AG10803 (cell line): ENCODE measurements around the gene EBF4.

Experiments
- DNase-seq: peaks from one replicate; pipeline ENCODE4 v3.0.0; 2010; ENCODE audit warnings: low read depth
- H3K4me3 ChIP-seq: 2 replicates; pipeline ENCODE4 v1.5.1; 2011; ENCODE audit warnings: mild to moderate bottlenecking, low read length, control low read depth
- TF ChIP-seq, protein P1 (sequence below): conservative IDR thresholded peaks from 2 replicates; pipeline ENCODE4 v1.5.1; 2011; ENCODE audit warnings: mild to moderate bottlenecking, low read length, control low read depth, inconsistent platforms

Gene EBF4

DNA sequence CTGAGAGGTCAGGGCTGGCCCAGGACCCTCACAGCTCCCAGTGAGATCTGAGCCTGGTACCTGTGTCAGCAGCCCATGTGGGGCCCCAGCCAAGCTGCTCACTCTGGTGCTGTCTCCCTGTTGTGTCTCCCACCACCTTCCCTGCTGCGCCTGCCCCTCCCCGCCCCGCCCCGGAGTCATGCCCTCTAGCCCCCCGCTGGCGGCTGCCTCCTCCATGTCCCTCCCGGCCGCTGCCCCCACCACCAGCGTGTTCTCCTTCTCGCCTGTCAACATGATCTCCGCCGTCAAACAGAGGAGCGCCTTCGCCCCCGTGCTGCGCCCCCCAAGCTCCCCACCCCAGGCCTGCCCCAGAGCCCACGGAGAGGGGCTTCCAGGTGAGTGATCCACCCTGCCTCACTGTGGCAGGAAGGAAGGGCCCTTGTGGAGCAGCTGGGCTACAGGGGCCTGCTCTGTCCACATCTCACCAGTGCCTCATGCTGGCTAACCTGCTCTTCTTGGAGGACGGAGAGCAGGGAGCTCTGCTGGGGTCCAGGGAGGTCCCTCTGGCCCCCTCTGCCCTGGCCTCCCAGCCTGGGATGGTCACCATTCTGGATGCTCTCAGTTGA is 63.0 kb downstream of the EBF4 start:
- no peak for DNase-seq
- no peak overlapping the region for H3K4me3 ChIP-seq
- TF ChIP-seq, protein P1, sequence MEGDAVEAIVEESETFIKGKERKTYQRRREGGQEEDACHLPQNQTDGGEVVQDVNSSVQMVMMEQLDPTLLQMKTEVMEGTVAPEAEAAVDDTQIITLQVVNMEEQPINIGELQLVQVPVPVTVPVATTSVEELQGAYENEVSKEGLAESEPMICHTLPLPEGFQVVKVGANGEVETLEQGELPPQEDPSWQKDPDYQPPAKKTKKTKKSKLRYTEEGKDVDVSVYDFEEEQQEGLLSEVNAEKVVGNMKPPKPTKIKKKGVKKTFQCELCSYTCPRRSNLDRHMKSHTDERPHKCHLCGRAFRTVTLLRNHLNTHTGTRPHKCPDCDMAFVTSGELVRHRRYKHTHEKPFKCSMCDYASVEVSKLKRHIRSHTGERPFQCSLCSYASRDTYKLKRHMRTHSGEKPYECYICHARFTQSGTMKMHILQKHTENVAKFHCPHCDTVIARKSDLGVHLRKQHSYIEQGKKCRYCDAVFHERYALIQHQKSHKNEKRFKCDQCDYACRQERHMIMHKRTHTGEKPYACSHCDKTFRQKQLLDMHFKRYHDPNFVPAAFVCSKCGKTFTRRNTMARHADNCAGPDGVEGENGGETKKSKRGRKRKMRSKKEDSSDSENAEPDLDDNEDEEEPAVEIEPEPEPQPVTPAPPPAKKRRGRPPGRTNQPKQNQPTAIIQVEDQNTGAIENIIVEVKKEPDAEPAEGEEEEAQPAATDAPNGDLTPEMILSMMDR, result no peak

DNA sequence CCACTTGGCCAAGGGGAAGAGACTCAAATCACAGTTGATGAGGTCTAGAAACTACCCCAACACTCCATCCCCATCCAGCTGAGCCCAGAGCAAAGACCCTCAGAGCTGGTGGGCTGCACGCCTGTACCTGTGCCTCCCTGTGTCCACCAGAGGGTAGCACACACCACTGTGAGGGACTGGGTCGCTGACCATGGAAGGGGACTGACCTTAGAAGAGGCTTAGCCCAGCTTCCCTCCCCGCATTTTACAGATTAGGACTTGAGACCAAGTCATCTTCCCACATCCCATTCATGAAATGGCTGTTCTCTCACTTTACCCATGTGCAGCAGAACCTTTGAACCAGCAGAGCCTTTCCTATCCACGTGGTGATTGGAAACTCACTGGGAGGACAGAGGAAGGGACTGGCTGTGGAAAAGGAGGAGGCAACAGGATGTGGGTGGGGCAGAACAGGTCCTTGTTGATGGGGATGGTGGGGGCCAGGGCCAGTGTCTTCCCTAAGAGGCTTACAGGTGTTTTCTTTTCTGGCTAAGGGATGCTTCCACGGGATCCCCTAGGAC is 63.6 kb downstream of the EBF4 start:
- peak; percentile 35 for DNase-seq
- H3K4me3 ChIP-seq, result no peak overlapping the region
- TF ChIP-seq, protein P1, result peak; percentile 87

DNA sequence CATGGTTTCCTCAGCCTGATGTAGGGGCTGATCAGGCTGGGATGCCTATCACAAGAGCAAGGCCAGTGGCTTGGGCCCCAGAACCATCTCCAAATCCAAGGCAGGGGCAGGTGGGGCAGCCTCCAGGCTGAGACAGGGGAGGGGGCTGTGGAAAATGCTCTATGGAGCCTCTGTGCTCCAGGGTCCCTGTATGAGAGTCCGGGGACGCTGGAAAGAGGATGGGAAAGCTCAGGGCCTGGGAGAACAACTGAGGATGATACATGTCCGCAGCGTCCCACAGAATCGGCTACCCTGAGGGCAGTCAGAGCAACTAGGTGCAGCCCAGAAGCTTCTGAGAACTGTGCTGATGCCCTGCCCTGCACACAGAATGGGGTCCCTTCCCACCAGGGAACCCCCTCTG is 64.4 kb downstream of the EBF4 start:
- TF ChIP-seq, protein P1, result no peak
- no peak for DNase-seq
- H3K4me3 ChIP-seq, result no peak overlapping the region

DNA sequence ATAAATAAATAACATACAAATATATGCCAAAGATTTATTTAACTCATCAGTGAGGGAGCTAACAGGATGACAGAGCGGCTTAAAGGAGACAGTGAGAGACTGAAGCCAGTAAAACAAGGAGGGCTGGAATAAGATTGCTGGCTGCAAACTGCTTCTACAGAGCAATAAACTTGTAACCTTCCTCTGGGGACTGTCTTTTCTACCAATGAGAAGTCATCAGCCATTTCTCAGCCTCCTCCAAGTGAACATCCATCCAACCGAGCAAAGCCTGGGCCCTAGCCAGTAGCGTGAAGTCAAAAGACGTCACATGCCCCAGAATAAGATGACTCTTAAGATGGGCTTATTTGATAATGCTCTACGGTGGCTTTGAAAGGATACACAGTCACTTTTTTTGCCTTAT is 65.4 kb downstream of the EBF4 start:
- DNase-seq, result no peak
- TF ChIP-seq, protein P1, result no peak
- H3K4me3 ChIP-seq, result no peak overlapping the region

DNA sequence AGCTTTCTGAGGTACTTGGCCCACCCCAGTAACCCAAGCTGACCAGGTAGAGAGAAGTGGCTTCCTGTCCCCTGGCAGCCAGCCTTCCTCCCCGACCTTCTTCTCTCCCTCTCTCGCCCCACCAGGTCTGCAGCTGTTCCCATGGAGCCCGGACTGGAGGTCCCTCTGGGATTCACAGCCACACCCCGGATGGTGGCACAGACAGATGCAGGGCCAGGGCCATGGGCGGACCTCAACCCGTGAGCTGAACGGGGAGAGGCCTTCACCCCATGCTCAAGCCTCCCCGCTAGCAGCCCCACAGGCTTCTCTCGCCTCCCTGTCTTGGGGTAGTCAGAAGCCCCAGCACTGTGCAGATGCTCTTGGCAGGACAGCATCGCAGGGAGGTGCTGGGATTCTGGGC is 66.6 kb downstream of the EBF4 start:
- no peak for DNase-seq
- TF ChIP-seq, protein P1, result no peak
- no peak overlapping the region for H3K4me3 ChIP-seq

DNA sequence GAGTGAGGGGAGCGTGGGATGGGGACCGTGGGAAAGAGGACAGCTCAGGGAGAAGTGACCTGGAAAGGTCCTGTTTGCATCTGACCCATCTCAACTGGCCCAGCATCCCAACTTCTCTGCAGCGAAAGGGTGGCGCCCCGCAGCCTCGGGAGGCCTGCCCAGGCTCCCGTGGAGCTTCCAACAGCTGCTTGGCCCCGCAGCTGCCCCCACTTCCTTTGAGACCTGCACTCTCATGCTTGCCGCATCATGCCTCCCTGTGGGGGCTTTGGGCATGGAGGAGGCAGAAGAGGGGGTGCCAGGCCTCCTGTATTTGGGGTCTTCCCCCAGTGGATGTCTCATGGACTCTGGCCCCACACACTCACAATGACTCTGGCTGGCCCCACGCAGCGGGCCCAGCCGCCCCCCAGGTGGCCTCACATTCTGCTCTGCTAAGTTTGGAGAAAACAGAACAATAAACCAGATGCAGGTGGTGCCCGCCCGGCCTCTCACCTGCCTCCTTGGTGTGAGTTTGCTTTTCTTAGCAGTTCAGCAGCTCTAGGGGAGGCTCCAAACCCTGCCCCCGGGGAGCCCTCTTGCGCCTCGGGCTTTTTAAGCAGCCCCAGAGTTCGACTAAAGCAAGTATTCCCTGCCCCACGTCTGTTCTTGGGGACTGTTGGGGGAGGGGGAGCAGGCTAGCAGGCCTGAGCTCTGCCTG is 67.2 kb downstream of the EBF4 start:
- no peak overlapping the region for H3K4me3 ChIP-seq
- TF ChIP-seq, protein P1, result no peak
- no peak for DNase-seq

DNA sequence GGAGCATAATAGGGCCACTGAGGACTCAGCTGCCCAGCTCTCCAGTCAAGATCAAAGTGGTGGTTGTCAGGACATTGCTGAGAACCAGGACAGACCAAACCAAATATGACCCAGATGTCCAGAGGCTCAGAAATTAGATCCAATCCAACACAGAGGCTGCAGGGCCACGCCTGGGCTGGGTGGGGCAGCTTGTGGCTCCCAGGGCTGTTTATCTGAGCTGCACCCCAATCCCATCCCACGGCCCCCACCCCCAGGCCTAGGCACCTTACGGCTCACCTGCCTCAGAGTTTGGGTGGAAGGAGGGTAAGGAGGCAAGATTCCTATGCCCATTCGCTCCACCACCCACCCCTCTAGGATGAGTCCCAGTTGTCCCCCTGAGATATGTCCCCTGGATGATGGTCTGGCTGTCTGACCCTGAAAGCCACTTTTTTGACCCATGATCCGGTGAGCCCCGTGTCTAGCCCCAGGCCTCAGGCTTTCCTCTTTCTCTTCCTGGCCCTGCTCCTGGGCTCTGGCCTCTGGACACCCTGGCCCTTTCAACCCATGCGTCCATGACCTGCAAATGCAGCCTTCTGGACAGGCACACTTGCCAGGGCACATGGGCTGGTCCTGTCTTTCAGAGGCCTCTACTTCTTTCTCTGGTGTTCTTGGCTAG is 67.8 kb downstream of the EBF4 start:
- TF ChIP-seq, protein P1, result no peak
- DNase-seq, result no peak
- H3K4me3 ChIP-seq, result no peak overlapping the region
